ENCODE measurements around the gene GJB2. TPM values are rescaled to one million over a fixed set of nuclear protein-coding genes. Genes with fewer than 3 reads are reported as not detected.

GJB2 gene
- total RNA-seq (under 1 TPM in 2 of 5 donors, not detected in 3; 0.10 to 0.15 TPM), total RNA-seq (0 to 12.5 (median 0.12) reads per million in 29 experiments)
- not detected for total RNA-seq (2013)

- ChIA-PET CTCF (no interaction called here), POLR2A (no interaction called here)
- DNase-seq (peak in 3 of 35 experiments; percentile 18 to 41 (median 23)), ATAC-seq (replicated peaks in 1 of 4) (peak; percentile 28 to 41 (median 32))
- peaks cover 22 to 27% (median 23%) of the 10 kb centered on the region in 3 donors for H3K4me1 Mint-ChIP-seq
- no peaks in the 10 kb centered on the region for H3K36me3 Mint-ChIP-seq
- H3K27me3 Mint-ChIP-seq = peaks cover 42 to 59% of the 10 kb centered on the region in 2 donors
- Histone ChIP-seq H3K36me3 (ENCODE audit: control insufficient read depth in 2 of 2, extremely low read depth in 1 of 2, insufficient read depth in 1 of 2, low read length in 1 of 2) (no peaks in the 10 kb centered on the region), H3K4me1 (ENCODE audit: control insufficient read depth in 1 of 2, extremely low read depth in 1 of 2, insufficient read depth in 2 of 2, low read length in 2 of 2) (peaks cover 2 to 27% of the 10 kb centered on the region in 2 experiments), H3K4me3 (ENCODE audit: control insufficient read depth in 1 of 2, extremely low read depth in 1 of 2, low read length in 1 of 2) (peak within 1 kb of the TSS; percentile 38 to 70), H3K27ac (ENCODE audit: low read length) (no peak within 1 kb of the TSS), H3K27me3 (replicated peaks in 1 of 2; ENCODE audit: control insufficient read depth in 2 of 2, extremely low read depth in 1 of 2, insufficient read depth in 2 of 2, low read length in 1 of 2) (peaks cover 14 to 52% of the 10 kb centered on the region in 2 experiments), H3K9me3 (no peaks in the 10 kb centered on the region)
- no peaks in the 10 kb centered on the region for H3K9me3 Mint-ChIP-seq
- no peak within 1 kb of the TSS for H3K27ac Mint-ChIP-seq
- peak within 1 kb of the TSS; percentile 62 to 81 (median 68) for H3K4me3 Mint-ChIP-seq
- WGBS (ENCODE audit: insufficient coverage) = 0% methylated on average over 13 of the region's 39 CpGs
Measured at GRCh38 chr13:20192836-20193161, at the start of gene GJB2. Gene GJB2, minus strand, starts transcription at chr13:20192938. Its CDS starts 3,357 bp downstream, at chr13:20189581.

GRCh38 chr13:20241593-20241992 is 48.9 kb upstream of the GJB2 start:
- H3K4me1 Mint-ChIP-seq = peaks cover 3 to 6% (median 5%) of the 10 kb centered on the region in 3 donors
- Histone ChIP-seq H3K4me3 (ENCODE audit: control insufficient read depth in 1 of 2, extremely low read depth in 1 of 2, low read length in 1 of 2) (no peak overlapping the region), H3K9me3 (no peaks in the 10 kb centered on the region), H3K36me3 (ENCODE audit: control insufficient read depth in 2 of 2, extremely low read depth in 1 of 2, insufficient read depth in 1 of 2, low read length in 1 of 2) (no peaks in the 10 kb centered on the region), H3K27me3 (replicated peaks in 1 of 2; ENCODE audit: control insufficient read depth in 2 of 2, extremely low read depth in 1 of 2, insufficient read depth in 2 of 2, low read length in 1 of 2) (peaks cover 0 to 19% of the 10 kb centered on the region in 2 experiments), H3K27ac (ENCODE audit: low read length) (no peak overlapping the region), H3K4me1 (ENCODE audit: control insufficient read depth in 1 of 2, extremely low read depth in 1 of 2, insufficient read depth in 2 of 2, low read length in 2 of 2) (no peaks in the 10 kb centered on the region)
- H3K9me3 Mint-ChIP-seq = peaks cover 0 to 5% (median 3%) of the 10 kb centered on the region in 3 donors
- H3K27me3 Mint-ChIP-seq = peaks cover 17 to 21% of the 10 kb centered on the region in 2 donors
- ATAC-seq (replicated peaks in 1 of 4) (no peak), DNase-seq (no peak)
- no peak overlapping the region for H3K27ac Mint-ChIP-seq
- 50% methylated on average over 1 of the region's 2 CpGs for WGBS (ENCODE audit: insufficient coverage)
- no peak overlapping the region for H3K4me3 Mint-ChIP-seq
- no peaks in the 10 kb centered on the region for H3K36me3 Mint-ChIP-seq
- ChIA-PET CTCF (no interaction called here), POLR2A (no interaction called here)

- DNase-seq (no peak), ATAC-seq (replicated peaks in 1 of 4) (no peak)
- Mint-ChIP-seq H3K27ac (no peak overlapping the region), H3K9me3 (peaks cover 0 to 4% (median 3%) of the 10 kb centered on the region in 3 donors), H3K4me3 (no peak overlapping the region), H3K36me3 (no peaks in the 10 kb centered on the region), H3K4me1 (peaks cover 3 to 6% (median 5%) of the 10 kb centered on the region in 3 donors), H3K27me3 (peaks cover 17 to 29% of the 10 kb centered on the region in 2 donors)
- ChIA-PET POLR2A (no interaction called here), CTCF (no interaction called here)
- 78% methylated on average over 2 of the region's 6 CpGs for WGBS (ENCODE audit: insufficient coverage)
- no peaks in the 10 kb centered on the region for H3K36me3 ChIP-seq (ENCODE audit: control insufficient read depth in 2 of 2, extremely low read depth in 1 of 2, insufficient read depth in 1 of 2, low read length in 1 of 2)
- H3K27me3 ChIP-seq (replicated peaks in 1 of 2; ENCODE audit: control insufficient read depth in 2 of 2, extremely low read depth in 1 of 2, insufficient read depth in 2 of 2, low read length in 1 of 2) = peaks cover 0 to 24% of the 10 kb centered on the region in 2 experiments
- H3K4me3 ChIP-seq (ENCODE audit: control insufficient read depth in 1 of 2, extremely low read depth in 1 of 2, low read length in 1 of 2) = no peak overlapping the region
- H3K27ac ChIP-seq (ENCODE audit: low read length) = no peak overlapping the region
- no peaks in the 10 kb centered on the region for H3K9me3 ChIP-seq
- H3K4me1 ChIP-seq (ENCODE audit: control insufficient read depth in 1 of 2, extremely low read depth in 1 of 2, insufficient read depth in 2 of 2, low read length in 2 of 2) = no peaks in the 10 kb centered on the region
Measured at GRCh38 chr13:20239748-20240147, 47.0 kb upstream of the GJB2 start.

- Histone ChIP-seq H3K36me3 (ENCODE audit: control insufficient read depth in 2 of 2, extremely low read depth in 1 of 2, insufficient read depth in 1 of 2, low read length in 1 of 2) (no peaks in the 10 kb centered on the region), H3K4me3 (ENCODE audit: control insufficient read depth in 1 of 2, extremely low read depth in 1 of 2, low read length in 1 of 2) (peak overlapping the region; percentile 32 to 76), H3K27ac (ENCODE audit: low read length) (no peak overlapping the region), H3K9me3 (no peaks in the 10 kb centered on the region), H3K27me3 (replicated peaks in 1 of 2; ENCODE audit: control insufficient read depth in 2 of 2, extremely low read depth in 1 of 2, insufficient read depth in 2 of 2, low read length in 1 of 2) (peaks cover 0 to 32% of the 10 kb centered on the region in 2 experiments), H3K4me1 (ENCODE audit: control insufficient read depth in 1 of 2, extremely low read depth in 1 of 2, insufficient read depth in 2 of 2, low read length in 2 of 2) (peaks cover 0 to 21% of the 10 kb centered on the region in 2 experiments)
- Mint-ChIP-seq H3K27me3 (peaks cover 0 to 48% of the 10 kb centered on the region in 2 donors), H3K36me3 (no peaks in the 10 kb centered on the region), H3K4me1 (peaks cover 12 to 17% (median 12%) of the 10 kb centered on the region in 3 donors), H3K27ac (no peak overlapping the region), H3K9me3 (no peaks in the 10 kb centered on the region), H3K4me3 (peak overlapping the region; percentile 17 to 85 (median 25))
- 24% methylated on average over 6 of the region's 25 CpGs for WGBS (ENCODE audit: insufficient coverage)
- CTCF ChIA-PET = no interaction called here
- ATAC-seq (replicated peaks in 1 of 4) (peak in 2 of 4 experiments; percentile 11 to 40), DNase-seq (peak in 2 of 35 experiments; percentile 0 to 1)
- POLR2A ChIA-PET = no interaction called here
Measured at GRCh38 chr13:20232556-20233277, 40.0 kb upstream of the GJB2 start.

GRCh38 chr13:20231839-20232555 is 39.3 kb upstream of the GJB2 start, which contains the start of gene GJB6:
Gene GJB6, minus strand, starts transcription at chr13:20232319. Its CDS starts 8,839 bp downstream, at chr13:20223480.
- Mint-ChIP-seq H3K9me3 (no peaks in the 10 kb centered on the region), H3K4me1 (peaks cover 12 to 17% (median 12%) of the 10 kb centered on the region in 3 donors), H3K27me3 (peaks cover 0 to 42% of the 10 kb centered on the region in 2 donors), H3K27ac (peak within 1 kb of the TSS; percentile 27 to 86), H3K36me3 (no peaks in the 10 kb centered on the region), H3K4me3 (peak within 1 kb of the TSS; percentile 83 to 85 (median 84))
- WGBS (ENCODE audit: insufficient coverage) = 2% methylated on average over 81 of the region's 85 CpGs
- DNase-seq (peak in 25 of 35 experiments; percentile 5 to 47 (median 21)), ATAC-seq (replicated peaks in 1 of 4) (peak; percentile 60 to 76 (median 66))
- no peaks in the 10 kb centered on the region for H3K9me3 ChIP-seq
- H3K4me1 ChIP-seq (ENCODE audit: control insufficient read depth in 1 of 2, extremely low read depth in 1 of 2, insufficient read depth in 2 of 2, low read length in 2 of 2) = peaks cover 0 to 21% of the 10 kb centered on the region in 2 experiments
- peaks cover 0 to 34% of the 10 kb centered on the region in 2 experiments for H3K27me3 ChIP-seq (replicated peaks in 1 of 2; ENCODE audit: control insufficient read depth in 2 of 2, extremely low read depth in 1 of 2, insufficient read depth in 2 of 2, low read length in 1 of 2)
- no peaks in the 10 kb centered on the region for H3K36me3 ChIP-seq (ENCODE audit: control insufficient read depth in 2 of 2, extremely low read depth in 1 of 2, insufficient read depth in 1 of 2, low read length in 1 of 2)
- CTCF ChIA-PET = no interaction called here
- POLR2A ChIA-PET = interaction anchor here in 1 of 2 donors (0.7 kb wide), 1 partner anchor 1331 kb away, joined by 3 read pairs; no protein-coding TSS in a partner anchor
- H3K4me3 ChIP-seq (ENCODE audit: control insufficient read depth in 1 of 2, extremely low read depth in 1 of 2, low read length in 1 of 2) = peak within 1 kb of the TSS; percentile 45 to 76
- H3K27ac ChIP-seq (ENCODE audit: low read length) = no peak within 1 kb of the TSS
